HepG2 (cell line): ENCODE data around the gene DDX39B. TPM values are rescaled to one million over a fixed set of nuclear protein-coding genes. Genes with fewer than 3 reads are reported as not detected.

Source experiments
- AKAP8 ChIP-seq: sonication (generic); formaldehyde crosslinking; IDR thresholded peaks from 2 replicates; pipeline ENCODE4 v1.5.1; 2020; ENCODE audit warnings: mild to moderate bottlenecking, missing genetic modification reagents
- ELF4 ChIP-seq: sonication (generic); formaldehyde crosslinking; IDR thresholded peaks from 2 replicates; pipeline ENCODE4 v1.5.0; 2020; ENCODE audit warnings: missing genetic modification reagents, mild to moderate bottlenecking, moderate library complexity, borderline replicate concordance
- HOXD1 ChIP-seq: sonication (generic); formaldehyde crosslinking; IDR thresholded peaks from 2 replicates; pipeline ENCODE4 v1.5.0; 2020; ENCODE audit warnings: missing genetic modification reagents
- JUNB ChIP-seq: sonication (generic); formaldehyde crosslinking; IDR thresholded peaks from 2 replicates; pipeline ENCODE4 v1.8.0; 2022; ENCODE audit warnings: missing genetic modification reagents, mild to moderate bottlenecking, borderline replicate concordance
- NR2C2 ChIP-seq: sonication (generic); formaldehyde crosslinking; IDR thresholded peaks from 2 replicates; pipeline ENCODE4 v1.4.0; 2020; ENCODE audit warnings: missing genetic modification reagents, mild to moderate bottlenecking, moderate library complexity, borderline replicate concordance
- POLR2G ChIP-seq: fragments of 200-400 bp; formaldehyde crosslinking; IDR thresholded peaks from 2 replicates; pipeline ENCODE4 v1.6.1; 2018; ENCODE audit warnings: mild to moderate bottlenecking, low read depth, low read length, moderate library complexity
- RFX5 ChIP-seq: IDR thresholded peaks from 2 replicates; pipeline ENCODE4 v1.6.1; 2011; ENCODE audit warnings: low read depth, low read length, improper control_type of control experiment
- SIN3B ChIP-seq: fragments of 150-350 bp; IDR thresholded peaks from 2 replicates; pipeline ENCODE4 v1.6.1; 2014; ENCODE audit warnings: low read length
- SKI ChIP-seq: fragments of 450-650 bp; IDR thresholded peaks from one replicate; pipeline ENCODE4 v1.6.1; 2018; ENCODE audit warnings: mild to moderate bottlenecking; ENCODE audit not compliant: partially characterized antibody
- SUZ12 ChIP-seq: fragments of 150-350 bp; IDR thresholded peaks from 2 replicates; pipeline ENCODE4 v1.6.1; 2014; ENCODE audit warnings: low read depth, low read length
- ZNF101 ChIP-seq: sonication (generic); formaldehyde crosslinking; IDR thresholded peaks from 2 replicates; pipeline ENCODE4 v1.4.0; 2020; ENCODE audit warnings: mild to moderate bottlenecking, low read depth, missing genetic modification reagents, borderline replicate concordance
- ZNF33A ChIP-seq: sonication (generic); formaldehyde crosslinking; IDR thresholded peaks from 2 replicates; pipeline ENCODE4 v1.5.1; 2020; ENCODE audit warnings: missing genetic modification reagents, mild to moderate bottlenecking, moderate library complexity, borderline replicate concordance
- ZNF563 ChIP-seq: sonication (generic); formaldehyde crosslinking; IDR thresholded peaks from 2 replicates; pipeline ENCODE4 v1.8.0; 2022; ENCODE audit warnings: mild to moderate bottlenecking, moderate library complexity, missing genetic modification reagents
- ZNF619 ChIP-seq: sonication (generic); formaldehyde crosslinking; IDR thresholded peaks from 2 replicates; pipeline ENCODE4 v1.4.0; 2020; ENCODE audit warnings: mild to moderate bottlenecking, missing genetic modification reagents
- polyA plus RNA-seq, 8 experiments: library from polyadenylated mRNA; depleted of rRNA in 3 of 8; stranded (reverse) in 7 of 8; unstranded in 1 of 8; fragments of >200 nt; fragmentation: Illumina TruSeq in 4 of 8; extraction: Trizol in 4 of 8; gene quantifications; 2 replicates each; pipeline versions ENCODE4 v1.2.1 to v1.2.3, GENCODE V29; 2011 to 2016; ENCODE audit warnings: low read depth in 4 of 8, missing spikeins in 1 of 8, mixed read lengths in 1 of 8; ENCODE audit not compliant: insufficient read depth in 1 of 8
- total RNA-seq, 5 experiments: library from RNA; depleted of rRNA; stranded (reverse); fragments of >200 nt; fragmentation: Illumina TruSeq; extraction: Trizol; gene quantifications; 2 replicates each; pipeline ENCODE4 v1.2.3, GENCODE V29; 2016; ENCODE audit warnings: low read depth in 1 of 5
- TF ChIP-seq, protein P1 (sequence below): sonication (generic); formaldehyde crosslinking; IDR thresholded peaks from 2 replicates; pipeline ENCODE4 v1.4.0; 2020; ENCODE audit warnings: low read depth, mild to moderate bottlenecking, missing genetic modification reagents
- TF ChIP-seq, protein P2 (sequence below): sonication (generic); formaldehyde crosslinking; conservative IDR thresholded peaks from 2 replicates; pipeline ENCODE4 v1.8.0; 2022; ENCODE audit warnings: missing genetic modification reagents
- TF ChIP-seq, protein P3 (sequence below): sonication (generic); formaldehyde crosslinking; IDR thresholded peaks from 2 replicates; pipeline ENCODE4 v1.5.1; 2020; ENCODE audit warnings: missing genetic modification reagents, mild to moderate bottlenecking, borderline replicate concordance
- TF ChIP-seq, protein P4 (sequence below): sonication (generic); formaldehyde crosslinking; IDR thresholded peaks from 2 replicates; pipeline ENCODE4 v1.5.1; 2020; ENCODE audit warnings: mild to moderate bottlenecking, missing genetic modification reagents, borderline replicate concordance

The DDX39B gene
- total and polyA plus RNA-seq, 2 of the 13 experiments (the other 11 are each of a cell fraction or from before 2014, with no cell fraction given), result 570 to 678 TPM

DNA sequence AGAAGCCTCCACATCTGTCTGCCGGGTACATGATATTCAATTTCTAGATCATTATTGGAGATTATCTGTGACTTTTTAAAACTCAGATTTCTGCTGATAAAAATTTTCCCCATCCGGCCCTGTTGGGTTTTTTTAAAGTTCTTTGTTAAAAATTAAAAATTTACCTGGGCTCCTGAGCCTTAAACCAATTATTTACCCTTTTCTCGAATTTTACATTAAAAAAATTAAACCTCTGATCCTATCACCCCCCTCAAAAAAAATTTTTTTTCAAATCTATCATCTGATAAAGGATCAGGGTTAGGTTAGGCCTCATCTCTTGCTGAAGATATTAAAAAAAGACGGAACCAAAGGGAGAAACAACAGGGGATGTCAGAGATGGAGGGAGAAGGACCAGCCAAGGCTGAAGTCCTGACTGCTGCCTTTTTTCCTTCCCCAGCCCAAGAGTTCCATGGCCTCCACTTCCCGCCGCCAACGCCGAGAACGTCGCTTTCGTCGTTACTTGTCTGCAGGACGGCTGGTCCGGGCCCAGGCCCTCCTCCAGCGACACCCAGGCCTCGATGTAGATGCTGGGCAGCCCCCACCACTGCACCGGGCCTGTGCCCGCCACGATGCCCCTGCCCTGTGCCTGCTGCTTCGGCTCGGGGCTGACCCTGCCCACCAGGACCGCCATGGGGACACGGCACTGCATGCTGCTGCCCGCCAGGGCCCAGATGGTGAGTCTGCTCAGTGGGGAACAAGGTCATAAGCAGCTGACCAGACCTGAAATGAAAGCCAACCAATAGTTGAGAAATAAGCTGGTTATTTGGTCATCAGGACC lies 6.1 kb upstream of the DDX39B start (continued):
- TF ChIP-seq, protein P1, sequence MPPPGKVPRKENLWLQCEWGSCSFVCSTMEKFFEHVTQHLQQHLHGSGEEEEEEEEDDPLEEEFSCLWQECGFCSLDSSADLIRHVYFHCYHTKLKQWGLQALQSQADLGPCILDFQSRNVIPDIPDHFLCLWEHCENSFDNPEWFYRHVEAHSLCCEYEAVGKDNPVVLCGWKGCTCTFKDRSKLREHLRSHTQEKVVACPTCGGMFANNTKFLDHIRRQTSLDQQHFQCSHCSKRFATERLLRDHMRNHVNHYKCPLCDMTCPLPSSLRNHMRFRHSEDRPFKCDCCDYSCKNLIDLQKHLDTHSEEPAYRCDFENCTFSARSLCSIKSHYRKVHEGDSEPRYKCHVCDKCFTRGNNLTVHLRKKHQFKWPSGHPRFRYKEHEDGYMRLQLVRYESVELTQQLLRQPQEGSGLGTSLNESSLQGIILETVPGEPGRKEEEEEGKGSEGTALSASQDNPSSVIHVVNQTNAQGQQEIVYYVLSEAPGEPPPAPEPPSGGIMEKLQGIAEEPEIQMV (CRISPR knock-in tag), result no peak
- no peak for TF ChIP-seq ZNF563 (CRISPR knock-in tag)
- TF ChIP-seq SUZ12, result no peak
- no peak for TF ChIP-seq SKI
- no peak for TF ChIP-seq ELF4 (CRISPR knock-in tag)
- no peak for TF ChIP-seq NR2C2
- peak; percentile 86; the same call in 1 of the 2 replicates for TF ChIP-seq ZNF619 (CRISPR knock-in tag)
- TF ChIP-seq ZNF33A, result no peak
- TF ChIP-seq SIN3B, result no peak
- TF ChIP-seq, protein P2, sequence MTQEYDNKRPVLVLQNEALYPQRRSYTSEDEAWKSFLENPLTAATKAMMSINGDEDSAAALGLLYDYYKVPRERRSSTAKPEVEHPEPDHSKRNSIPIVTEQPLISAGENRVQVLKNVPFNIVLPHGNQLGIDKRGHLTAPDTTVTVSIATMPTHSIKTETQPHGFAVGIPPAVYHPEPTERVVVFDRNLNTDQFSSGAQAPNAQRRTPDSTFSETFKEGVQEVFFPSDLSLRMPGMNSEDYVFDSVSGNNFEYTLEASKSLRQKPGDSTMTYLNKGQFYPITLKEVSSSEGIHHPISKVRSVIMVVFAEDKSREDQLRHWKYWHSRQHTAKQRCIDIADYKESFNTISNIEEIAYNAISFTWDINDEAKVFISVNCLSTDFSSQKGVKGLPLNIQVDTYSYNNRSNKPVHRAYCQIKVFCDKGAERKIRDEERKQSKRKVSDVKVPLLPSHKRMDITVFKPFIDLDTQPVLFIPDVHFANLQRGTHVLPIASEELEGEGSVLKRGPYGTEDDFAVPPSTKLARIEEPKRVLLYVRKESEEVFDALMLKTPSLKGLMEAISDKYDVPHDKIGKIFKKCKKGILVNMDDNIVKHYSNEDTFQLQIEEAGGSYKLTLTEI (CRISPR knock-in tag), result no peak
- no peak for TF ChIP-seq ZNF101
- no peak for TF ChIP-seq JUNB
- TF ChIP-seq, protein P3, sequence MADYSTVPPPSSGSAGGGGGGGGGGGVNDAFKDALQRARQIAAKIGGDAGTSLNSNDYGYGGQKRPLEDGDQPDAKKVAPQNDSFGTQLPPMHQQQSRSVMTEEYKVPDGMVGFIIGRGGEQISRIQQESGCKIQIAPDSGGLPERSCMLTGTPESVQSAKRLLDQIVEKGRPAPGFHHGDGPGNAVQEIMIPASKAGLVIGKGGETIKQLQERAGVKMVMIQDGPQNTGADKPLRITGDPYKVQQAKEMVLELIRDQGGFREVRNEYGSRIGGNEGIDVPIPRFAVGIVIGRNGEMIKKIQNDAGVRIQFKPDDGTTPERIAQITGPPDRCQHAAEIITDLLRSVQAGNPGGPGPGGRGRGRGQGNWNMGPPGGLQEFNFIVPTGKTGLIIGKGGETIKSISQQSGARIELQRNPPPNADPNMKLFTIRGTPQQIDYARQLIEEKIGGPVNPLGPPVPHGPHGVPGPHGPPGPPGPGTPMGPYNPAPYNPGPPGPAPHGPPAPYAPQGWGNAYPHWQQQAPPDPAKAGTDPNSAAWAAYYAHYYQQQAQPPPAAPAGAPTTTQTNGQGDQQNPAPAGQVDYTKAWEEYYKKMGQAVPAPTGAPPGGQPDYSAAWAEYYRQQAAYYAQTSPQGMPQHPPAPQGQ, result no peak
- TF ChIP-seq POLR2G, result no peak
- TF ChIP-seq, protein P4, sequence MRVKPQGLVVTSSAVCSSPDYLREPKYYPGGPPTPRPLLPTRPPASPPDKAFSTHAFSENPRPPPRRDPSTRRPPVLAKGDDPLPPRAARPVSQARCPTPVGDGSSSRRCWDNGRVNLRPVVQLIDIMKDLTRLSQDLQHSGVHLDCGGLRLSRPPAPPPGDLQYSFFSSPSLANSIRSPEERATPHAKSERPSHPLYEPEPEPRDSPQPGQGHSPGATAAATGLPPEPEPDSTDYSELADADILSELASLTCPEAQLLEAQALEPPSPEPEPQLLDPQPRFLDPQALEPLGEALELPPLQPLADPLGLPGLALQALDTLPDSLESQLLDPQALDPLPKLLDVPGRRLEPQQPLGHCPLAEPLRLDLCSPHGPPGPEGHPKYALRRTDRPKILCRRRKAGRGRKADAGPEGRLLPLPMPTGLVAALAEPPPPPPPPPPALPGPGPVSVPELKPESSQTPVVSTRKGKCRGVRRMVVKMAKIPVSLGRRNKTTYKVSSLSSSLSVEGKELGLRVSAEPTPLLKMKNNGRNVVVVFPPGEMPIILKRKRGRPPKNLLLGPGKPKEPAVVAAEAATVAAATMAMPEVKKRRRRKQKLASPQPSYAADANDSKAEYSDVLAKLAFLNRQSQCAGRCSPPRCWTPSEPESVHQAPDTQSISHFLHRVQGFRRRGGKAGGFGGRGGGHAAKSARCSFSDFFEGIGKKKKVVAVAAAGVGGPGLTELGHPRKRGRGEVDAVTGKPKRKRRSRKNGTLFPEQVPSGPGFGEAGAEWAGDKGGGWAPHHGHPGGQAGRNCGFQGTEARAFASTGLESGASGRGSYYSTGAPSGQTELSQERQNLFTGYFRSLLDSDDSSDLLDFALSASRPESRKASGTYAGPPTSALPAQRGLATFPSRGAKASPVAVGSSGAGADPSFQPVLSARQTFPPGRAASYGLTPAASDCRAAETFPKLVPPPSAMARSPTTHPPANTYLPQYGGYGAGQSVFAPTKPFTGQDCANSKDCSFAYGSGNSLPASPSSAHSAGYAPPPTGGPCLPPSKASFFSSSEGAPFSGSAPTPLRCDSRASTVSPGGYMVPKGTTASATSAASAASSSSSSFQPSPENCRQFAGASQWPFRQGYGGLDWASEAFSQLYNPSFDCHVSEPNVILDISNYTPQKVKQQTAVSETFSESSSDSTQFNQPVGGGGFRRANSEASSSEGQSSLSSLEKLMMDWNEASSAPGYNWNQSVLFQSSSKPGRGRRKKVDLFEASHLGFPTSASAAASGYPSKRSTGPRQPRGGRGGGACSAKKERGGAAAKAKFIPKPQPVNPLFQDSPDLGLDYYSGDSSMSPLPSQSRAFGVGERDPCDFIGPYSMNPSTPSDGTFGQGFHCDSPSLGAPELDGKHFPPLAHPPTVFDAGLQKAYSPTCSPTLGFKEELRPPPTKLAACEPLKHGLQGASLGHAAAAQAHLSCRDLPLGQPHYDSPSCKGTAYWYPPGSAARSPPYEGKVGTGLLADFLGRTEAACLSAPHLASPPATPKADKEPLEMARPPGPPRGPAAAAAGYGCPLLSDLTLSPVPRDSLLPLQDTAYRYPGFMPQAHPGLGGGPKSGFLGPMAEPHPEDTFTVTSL (CRISPR knock-in tag), result 0 out of 2 replicates have a peak, but pooled peaks have one; percentile 10
- TF ChIP-seq RFX5, result no peak
- no peak for TF ChIP-seq AKAP8 (CRISPR knock-in tag)
- TF ChIP-seq HOXD1, result no peak
